A673 (cell line): ENCODE data around the gene ISM1.

Source experiments
- EZH2 ChIP-seq: fragments of 200-600 bp; sonication (generic); IDR thresholded peaks from 2 replicates; pipeline ENCODE4 v1.6.1; 2017; ENCODE audit warnings: borderline replicate concordance, low read depth, mild to moderate bottlenecking, mixed read lengths, antibody characterized with exemption, low read length; ENCODE audit not compliant: poor library complexity, severe bottlenecking
- TF ChIP-seq, protein P1 (sequence below): fragments of 300-800, 200-600 bp; sonication (generic); conservative IDR thresholded peaks from 2 replicates; pipeline ENCODE4 v1.5.1; 2017; ENCODE audit warnings: low read depth, mild to moderate bottlenecking, antibody characterized with exemption, low read length, moderate library complexity, mixed read lengths

DNA sequence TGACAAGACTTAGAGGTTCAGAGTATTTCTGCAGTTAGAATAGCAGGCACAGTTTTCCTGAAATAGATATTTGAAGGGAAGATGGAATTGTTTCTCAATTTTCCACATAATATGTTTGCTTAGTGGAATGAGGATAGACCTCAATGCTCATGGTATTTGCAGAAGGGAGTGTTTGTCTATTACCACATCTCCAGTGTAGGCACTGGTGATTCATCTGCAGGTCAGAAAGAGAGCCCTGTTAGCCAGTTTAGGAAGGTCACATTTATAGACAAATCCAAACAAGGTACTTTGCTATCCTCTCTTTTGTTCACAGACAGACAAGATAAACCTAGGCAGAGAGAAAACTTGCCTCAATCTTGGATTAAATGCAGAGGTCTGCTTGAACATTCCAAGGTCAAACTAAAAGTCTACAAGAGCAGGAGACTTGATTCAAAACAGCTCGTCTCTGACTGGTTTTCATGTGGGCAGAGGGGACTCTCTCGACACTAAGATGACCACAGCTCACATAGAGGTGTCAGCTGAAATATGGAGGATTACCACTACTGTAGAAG lies 22.8 kb downstream of the ISM1 start:
- TF ChIP-seq EZH2: no peak
- TF ChIP-seq, protein P1, sequence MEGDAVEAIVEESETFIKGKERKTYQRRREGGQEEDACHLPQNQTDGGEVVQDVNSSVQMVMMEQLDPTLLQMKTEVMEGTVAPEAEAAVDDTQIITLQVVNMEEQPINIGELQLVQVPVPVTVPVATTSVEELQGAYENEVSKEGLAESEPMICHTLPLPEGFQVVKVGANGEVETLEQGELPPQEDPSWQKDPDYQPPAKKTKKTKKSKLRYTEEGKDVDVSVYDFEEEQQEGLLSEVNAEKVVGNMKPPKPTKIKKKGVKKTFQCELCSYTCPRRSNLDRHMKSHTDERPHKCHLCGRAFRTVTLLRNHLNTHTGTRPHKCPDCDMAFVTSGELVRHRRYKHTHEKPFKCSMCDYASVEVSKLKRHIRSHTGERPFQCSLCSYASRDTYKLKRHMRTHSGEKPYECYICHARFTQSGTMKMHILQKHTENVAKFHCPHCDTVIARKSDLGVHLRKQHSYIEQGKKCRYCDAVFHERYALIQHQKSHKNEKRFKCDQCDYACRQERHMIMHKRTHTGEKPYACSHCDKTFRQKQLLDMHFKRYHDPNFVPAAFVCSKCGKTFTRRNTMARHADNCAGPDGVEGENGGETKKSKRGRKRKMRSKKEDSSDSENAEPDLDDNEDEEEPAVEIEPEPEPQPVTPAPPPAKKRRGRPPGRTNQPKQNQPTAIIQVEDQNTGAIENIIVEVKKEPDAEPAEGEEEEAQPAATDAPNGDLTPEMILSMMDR: no peak
